G401.6 (cell line): Measurements from ENCODE around the gene CTBP2.

Experiments
- FAIRE-seq: peaks from 2 replicates; lab custom pipeline; 2012; peaks lifted over from hg19 to GRCh38; lab: Jason Lieb, UNC

CTBP2 gene

DNA sequence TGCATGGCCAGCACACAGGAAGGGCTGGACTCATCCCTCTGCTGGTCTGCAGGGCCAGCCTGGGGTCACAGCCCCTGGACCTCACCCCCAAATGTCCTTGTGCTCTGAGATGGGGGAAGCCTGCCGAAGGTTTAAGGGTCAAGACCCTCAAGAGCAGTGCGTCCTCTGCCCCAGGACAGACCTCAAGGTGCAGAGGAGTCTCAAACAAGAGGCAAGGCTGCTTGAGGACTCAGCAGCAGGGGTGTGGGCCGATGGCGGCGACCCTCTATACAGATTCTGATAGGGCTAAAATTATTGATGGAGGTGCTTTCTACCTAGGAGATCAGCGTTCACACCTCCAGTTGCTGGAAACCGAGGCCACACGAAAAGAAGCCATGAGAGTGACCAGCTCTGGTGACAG lies 137.7 kb downstream of the CTBP2 start:
- FAIRE-seq = no peak

DNA sequence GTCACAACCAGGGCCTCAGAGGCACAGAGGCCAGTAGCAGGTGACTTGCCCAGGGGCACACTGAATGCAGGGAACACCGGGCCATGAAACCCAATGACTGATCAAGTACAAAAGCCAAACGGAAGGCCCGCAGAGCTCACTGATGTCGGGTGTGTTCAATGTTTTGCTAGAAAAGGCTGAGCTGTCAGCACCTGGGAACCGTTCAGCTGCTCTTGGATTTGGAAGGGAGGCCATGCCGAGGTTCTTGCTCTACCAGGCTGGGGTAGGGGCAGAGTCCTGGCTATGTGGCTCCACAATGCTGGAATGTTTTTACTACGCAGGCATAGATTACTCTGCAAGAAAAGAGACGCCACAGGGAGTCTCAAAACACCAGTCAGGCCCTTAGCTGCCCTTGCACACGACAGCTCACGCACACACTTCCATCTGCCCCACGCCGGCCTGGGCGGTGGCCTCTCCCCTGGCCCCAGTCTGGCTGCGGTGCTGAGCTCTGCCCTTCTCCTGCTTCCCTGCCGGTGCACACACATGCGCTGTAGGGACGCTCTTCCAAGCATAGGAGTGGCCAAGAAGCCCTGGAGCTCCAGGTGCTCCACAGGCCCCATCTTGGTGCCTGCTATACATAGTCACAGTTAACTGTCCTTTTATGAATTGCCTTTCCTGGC lies 138.5 kb downstream of the CTBP2 start:
- no peak for FAIRE-seq

DNA sequence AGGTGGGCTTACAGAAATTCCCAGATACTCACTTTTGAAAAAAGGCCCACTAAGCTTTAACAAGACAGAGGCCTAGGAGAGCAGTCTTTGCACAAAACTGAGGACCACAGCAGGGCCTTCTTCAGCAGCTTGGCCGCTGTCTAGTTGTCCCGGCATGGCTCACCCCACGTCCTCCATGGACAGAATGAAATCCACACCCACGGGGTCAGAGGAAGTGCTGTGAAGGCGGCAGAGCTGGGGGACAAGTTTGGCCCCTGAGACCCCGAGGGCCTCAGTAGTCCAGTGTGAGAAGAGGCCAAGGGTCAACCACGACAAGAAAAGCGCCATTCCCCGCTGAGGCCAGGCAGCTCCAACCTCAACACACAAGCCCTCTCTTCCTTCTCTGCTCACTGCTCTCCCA lies 139.5 kb downstream of the CTBP2 start:
- no peak for FAIRE-seq

GRCh38 chr10:125020386-125020785 lies 140.0 kb downstream of the CTBP2 start:
- FAIRE-seq = no peak

DNA sequence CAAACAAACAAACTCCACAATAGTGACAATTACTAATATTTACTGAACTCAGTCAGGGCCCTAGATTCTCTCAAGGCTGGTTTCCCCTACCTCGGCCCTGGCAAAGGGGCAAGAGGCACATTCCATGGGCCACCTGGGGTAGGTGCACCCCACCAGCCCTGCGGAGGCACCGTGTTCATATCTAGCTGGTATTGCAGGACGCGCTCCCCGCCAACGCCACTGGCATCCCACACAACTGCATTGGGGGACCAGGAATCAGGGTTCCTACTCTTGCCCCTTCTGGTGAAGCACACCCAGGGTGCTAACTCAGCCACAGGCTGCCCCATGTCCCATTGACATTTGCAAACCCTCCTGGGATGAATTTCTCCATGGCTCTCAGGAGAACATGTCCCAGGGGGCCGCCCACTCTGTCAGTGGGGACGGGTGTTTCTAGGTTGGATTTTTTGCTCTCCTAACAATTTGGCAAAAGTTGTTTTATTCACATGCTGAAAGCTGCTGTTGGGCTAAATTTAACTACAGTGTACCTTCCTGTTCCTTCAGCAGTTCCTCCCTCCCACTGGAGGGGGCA lies 141.7 kb downstream of the CTBP2 start:
- FAIRE-seq = no peak

DNA sequence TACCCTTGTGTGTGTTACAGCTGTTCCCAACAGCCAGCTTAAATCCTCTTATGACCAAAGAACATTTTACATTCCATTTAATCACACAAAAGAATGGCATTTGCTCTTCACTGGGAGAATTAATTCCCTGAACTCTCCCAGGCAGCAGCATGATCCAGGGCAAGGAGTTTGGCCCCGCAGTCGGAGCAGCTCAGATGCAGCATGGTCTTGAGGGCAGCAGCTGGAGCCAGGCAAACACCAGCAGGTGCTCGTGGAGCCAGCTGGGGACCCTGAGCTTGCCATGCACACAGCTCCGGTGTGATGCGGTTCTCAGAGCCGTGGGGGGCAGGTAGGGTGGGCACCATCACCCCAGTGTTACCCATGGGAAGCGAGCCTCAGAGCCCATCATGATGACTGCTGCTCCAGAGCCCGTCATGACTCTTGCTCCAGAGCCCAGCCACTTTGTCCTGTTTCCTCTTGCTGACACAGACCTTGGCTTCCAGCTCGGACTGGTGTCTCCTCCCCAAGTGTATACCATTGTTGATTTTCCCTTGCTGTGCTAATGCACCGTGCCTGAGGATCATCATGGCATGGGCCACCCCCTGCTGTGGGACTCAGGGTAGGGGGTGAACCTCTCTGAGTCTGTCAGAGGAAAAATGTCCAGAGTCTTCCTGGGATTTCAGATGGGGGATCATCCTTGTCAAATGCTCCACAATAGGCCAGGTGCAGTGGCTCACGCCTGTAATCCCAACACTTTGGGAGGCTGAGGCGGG lies 142.6 kb downstream of the CTBP2 start:
- FAIRE-seq = no peak

GRCh38 chr10:125016611-125017202 lies 143.7 kb downstream of the CTBP2 start:
- FAIRE-seq = no peak

GRCh38 chr10:125016123-125016522 lies 144.2 kb downstream of the CTBP2 start:
- FAIRE-seq = no peak

DNA sequence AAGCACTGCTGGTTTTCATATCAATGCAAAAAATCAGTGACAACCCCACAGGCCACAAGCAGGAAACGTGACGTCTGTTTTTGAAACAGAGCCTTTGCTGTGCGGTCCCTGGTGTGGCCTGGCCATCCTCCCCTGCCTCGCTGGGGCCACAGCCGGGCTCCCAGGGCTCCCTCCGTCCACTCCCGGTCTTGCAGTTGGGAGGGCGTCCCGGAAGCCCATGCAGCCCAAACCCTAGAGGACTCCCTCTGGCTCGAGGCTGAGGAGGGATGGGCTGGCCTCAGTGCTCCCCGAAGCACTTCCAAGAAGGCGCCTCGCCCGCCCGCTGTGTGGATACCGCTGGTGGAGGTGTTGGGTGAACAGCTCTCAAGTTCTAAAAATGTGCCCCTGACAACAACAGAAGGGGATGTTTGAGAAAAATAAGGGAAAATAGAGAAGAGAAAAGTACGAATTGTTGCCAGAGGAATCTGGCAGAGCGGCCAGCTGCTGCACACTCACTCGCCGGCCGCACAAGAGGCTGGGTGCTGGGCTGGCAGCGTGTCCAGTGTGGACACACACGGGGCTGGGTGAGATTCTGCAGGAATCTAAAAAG lies 144.9 kb downstream of the CTBP2 start:
- FAIRE-seq = no peak

DNA sequence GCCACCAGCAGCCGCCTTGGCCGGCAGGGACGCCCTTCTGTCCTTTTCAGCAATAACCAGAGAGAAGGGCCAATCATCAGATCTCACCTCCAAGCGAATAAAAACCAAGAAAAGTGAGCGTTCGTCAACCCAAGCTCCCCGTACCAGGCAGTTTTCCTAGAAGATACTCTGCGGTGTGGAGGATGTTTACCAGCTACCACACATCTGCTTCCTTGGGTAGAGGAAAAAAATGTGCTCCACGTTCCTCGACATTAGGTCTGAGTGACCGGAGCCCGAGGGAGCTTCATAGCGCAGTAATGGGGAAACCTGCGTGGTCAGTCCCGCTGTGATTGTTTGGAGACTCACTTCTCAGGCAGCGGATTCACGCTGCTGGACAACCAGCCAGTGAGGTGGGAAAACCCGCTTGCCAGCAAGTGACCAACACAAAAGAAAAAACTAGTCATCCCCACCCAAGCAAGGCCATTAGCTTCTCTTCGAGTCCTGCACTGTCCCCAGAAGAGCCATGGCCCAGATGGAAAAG lies 145.5 kb downstream of the CTBP2 start:
- no peak for FAIRE-seq

DNA sequence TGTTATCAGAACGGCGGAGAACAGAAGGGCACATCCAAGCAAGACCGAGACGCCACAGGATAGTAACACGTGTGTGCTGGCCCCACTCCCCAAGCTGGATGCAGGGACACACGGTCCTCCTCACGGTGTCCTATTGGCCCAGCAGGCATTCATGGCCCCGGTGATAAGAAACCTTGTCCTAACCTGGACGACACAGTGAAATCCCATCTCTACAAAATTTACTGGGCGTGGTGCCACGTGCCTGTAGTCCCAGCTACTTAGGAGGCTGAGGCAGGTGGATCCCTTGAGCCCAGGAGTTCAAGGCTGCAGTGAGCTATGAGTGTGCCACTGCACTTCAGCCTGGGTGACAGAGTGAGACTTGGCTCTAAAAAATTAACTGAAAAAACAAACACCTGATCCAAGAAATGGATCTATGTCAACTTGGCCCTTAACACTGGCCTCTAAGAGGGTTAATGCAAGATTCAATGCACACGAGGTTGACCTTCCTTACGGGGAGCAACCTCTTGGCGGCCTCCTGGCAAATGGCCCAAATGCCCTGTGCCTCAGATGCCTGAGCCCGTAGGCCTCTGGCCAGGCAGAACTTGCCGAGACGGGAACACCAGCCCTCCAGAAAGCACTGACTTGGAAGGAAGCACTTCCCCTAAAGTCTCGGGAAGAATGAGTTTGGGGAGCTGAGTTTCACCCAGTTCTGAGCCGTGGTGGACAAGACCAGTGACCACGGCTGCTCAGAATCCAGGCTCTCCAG lies 146.1 kb downstream of the CTBP2 start:
- no peak for FAIRE-seq

DNA sequence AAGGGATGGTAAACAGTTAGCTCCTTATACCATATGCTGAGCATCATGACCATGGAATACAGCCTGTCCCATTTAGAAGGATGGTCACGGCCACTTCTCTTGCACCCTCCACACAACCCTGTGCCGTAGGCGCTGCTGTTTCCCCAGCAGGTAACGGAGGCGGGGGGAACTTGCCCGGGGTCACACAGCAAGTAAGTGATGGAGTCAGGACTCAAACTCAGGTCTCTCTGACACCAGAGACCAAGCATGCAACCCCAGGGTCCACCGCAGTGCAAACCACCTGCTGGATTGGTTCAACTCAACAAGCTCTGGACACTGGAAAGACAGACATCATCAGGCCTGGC lies 146.9 kb downstream of the CTBP2 start:
- FAIRE-seq = no peak

- FAIRE-seq = no peak
Observed at GRCh38 chr10:125012851-125013528, 147.4 kb downstream of the CTBP2 start.

DNA sequence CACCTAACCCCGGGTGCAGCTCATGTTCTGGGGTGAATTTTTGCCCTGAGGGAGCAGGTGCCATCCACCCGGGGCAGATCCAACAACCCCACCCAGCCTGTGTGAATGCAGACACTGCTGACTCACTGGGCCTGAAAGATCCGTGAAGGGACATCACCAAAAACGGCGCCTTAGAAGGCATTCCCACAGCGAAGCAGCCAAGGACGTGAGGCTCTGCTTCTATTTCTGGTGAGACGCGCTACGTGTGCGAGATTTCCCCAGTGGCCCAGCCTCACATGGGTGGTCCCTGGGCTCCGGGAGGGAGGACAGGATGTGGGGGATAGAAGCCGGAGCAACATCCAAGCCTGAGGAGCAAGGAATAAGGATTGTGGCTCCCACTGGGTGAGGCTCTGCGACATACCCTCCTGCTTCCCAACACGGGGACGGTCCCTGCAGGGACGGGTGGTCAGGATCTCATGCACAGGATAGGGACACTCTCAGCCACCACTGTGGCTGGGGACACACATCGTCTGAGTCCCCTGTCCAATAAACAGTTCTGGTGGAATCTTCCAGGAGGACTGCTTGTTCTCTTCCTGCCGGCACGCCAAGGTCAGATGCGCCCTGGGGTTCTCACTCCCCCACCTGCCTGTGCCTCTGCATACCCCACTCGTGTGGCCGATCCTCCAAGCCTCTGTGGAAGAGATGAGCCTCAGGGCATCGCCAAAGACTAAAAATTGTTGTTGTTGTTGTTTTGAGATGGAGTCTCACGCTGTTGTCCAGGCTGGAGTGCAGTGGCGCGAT lies 148.2 kb downstream of the CTBP2 start:
- FAIRE-seq = no peak

DNA sequence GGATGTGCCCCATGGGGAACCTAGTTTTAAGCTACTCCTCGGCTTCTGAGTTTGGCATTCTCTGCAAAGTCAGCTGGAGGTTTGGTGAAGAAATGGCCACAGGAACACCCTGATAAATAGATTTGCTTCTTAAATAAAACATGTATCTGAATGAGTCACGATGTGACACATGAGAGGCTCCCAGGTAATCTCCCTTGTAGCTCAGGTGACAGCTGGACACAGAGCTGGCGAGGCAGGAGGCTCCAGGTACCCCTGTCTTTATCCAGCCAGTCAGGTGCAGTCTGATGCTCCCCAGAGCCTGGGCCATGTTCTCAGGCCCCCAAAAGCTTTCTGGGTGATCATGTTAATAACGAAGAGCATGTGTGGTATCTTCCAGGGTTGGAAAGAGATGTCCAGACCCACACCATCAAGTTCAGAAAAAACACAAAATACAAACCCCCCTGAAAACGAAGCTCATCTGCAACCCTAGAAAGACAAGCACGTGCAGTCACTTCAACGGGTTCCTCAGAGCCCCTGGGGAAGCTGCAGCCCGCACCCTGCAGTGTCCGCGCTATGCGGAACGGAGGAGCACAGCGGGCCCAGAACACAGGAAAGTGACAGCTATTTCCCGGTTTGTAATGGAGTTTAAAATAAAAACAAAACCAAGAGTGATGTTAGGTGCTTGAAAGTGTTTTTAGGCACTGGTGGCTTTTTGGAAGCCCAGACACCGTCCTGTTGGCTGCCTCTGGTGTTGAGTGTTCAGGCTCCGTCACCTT lies 149.0 kb downstream of the CTBP2 start:
- FAIRE-seq = no peak

DNA sequence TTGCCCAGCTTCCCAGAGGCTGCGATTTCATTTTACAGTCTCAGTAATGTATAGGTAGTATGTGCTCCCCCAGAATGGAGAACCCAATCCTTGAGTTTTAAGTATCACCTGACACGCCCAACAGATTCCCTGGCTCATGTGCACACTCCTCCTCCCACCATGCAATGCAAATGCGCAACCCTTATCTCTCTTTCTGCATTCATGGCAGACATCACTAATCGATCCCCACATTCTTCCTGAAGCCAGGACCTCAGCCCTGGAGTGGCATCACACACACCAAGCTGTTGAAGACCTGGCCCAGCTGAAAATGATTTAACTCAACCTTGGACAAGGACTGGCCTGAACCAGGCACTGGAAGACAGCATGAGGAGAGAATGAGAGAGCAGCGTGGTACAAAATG lies 150.0 kb downstream of the CTBP2 start:
- FAIRE-seq = no peak

DNA sequence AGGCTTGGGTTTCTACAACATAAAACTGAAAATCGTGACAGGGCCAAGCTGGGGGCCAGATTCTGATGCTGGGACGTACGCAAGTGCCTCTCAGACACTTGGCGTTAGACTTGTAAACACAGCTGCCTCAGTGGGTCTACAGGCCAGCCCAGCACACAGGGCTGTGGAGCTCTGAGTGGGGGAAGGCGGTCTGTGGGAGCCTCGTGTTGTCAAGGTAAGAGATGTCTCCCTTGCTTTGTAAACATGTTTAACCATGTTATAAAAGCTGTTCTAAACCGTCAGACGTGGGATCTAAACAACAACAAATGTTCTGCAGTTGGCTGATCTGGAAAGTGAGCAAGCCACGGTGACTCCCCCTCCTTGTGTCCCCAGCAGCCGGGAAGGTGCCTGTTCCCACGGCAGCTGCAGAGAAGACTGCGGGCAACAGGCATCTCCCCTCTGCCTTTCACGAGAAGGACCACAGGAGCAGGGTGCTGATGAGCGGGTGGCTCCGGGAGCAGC lies 150.7 kb downstream of the CTBP2 start:
- FAIRE-seq = no peak

DNA sequence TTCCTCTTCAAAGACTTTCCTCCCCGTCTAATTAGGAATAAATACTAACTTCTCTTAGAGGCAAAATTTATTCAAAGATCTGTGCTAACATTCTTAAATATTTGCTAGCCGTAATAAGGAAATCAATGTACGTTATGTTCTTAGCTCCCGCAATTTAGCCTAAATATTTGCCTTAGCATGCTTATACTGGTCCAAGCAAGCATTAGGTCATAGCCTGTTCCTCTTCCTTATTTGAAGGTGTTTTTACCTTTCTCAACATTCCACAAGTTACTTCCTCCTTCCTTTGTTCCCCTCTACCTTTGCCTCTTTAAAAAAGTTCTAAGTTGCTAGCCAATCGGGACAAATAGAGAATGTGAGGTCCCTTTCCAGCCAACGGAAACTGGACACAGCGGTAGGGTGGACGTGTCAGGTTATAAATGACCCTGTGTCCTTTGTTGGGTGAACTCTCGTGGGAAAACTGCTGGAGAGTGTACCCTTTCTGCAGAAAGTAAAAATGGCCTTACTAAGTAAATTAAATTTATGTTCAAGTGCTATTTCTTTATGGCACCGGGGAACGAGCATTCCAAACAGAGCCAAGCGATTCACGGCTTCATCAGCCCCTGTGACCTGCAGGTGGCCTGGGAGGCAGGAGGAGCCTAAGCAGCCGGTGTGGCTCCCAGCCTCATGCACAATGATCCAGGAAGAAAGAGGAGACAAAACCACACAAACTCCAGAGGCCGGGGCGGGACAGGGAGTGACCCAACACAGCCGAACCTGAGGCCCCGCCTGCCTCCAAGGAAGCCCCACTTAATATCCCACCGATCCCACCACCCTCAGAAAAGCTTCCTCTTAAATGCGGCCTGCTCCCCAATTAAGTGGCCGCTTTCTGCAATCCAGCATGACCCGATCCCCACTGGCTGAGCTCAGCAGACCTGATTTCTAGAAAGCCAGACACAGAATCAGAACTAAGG lies 151.4 kb downstream of the CTBP2 start:
- no peak for FAIRE-seq

GRCh38 chr10:125007436-125007835 lies 152.9 kb downstream of the CTBP2 start:
- FAIRE-seq = no peak
